ENCODE data around the gene HMGCLL1.

GRCh38 chr6:55388211-55388610, 190.8 kb downstream of the HMGCLL1 start:
- TF ChIP-seq OSR1 (CRISPR knock-in tag; IDR thresholded peaks at IDR 0.05) (no peak), ZNF8 (CRISPR knock-in tag; IDR thresholded peaks at IDR 0.05) (no peak), RARB (CRISPR knock-in tag; IDR thresholded peaks at IDR 0.05) (no peak), ISL1 (CRISPR knock-in tag; IDR thresholded peaks at IDR 0.05) (no peak), PPARA (CRISPR knock-in tag; IDR thresholded peaks at IDR 0.05; ENCODE audit: borderline replicate concordance) (no peak)
- TF ChIP-seq, protein P1, sequence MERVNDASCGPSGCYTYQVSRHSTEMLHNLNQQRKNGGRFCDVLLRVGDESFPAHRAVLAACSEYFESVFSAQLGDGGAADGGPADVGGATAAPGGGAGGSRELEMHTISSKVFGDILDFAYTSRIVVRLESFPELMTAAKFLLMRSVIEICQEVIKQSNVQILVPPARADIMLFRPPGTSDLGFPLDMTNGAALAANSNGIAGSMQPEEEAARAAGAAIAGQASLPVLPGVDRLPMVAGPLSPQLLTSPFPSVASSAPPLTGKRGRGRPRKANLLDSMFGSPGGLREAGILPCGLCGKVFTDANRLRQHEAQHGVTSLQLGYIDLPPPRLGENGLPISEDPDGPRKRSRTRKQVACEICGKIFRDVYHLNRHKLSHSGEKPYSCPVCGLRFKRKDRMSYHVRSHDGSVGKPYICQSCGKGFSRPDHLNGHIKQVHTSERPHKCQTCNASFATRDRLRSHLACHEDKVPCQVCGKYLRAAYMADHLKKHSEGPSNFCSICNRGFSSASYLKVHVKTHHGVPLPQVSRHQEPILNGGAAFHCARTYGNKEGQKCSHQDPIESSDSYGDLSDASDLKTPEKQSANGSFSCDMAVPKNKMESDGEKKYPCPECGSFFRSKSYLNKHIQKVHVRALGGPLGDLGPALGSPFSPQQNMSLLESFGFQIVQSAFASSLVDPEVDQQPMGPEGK (CRISPR knock-in tag; IDR thresholded peaks at IDR 0.05; ENCODE audit: borderline replicate concordance) = no peak
- TF ChIP-seq, protein P2, sequence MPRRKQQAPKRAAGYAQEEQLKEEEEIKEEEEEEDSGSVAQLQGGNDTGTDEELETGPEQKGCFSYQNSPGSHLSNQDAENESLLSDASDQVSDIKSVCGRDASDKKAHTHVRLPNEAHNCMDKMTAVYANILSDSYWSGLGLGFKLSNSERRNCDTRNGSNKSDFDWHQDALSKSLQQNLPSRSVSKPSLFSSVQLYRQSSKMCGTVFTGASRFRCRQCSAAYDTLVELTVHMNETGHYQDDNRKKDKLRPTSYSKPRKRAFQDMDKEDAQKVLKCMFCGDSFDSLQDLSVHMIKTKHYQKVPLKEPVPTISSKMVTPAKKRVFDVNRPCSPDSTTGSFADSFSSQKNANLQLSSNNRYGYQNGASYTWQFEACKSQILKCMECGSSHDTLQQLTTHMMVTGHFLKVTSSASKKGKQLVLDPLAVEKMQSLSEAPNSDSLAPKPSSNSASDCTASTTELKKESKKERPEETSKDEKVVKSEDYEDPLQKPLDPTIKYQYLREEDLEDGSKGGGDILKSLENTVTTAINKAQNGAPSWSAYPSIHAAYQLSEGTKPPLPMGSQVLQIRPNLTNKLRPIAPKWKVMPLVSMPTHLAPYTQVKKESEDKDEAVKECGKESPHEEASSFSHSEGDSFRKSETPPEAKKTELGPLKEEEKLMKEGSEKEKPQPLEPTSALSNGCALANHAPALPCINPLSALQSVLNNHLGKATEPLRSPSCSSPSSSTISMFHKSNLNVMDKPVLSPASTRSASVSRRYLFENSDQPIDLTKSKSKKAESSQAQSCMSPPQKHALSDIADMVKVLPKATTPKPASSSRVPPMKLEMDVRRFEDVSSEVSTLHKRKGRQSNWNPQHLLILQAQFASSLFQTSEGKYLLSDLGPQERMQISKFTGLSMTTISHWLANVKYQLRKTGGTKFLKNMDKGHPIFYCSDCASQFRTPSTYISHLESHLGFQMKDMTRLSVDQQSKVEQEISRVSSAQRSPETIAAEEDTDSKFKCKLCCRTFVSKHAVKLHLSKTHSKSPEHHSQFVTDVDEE (CRISPR knock-in tag; IDR thresholded peaks at IDR 0.05) = no peak

All from SK-N-SH treated with all-trans-retinoic acid at 6 μM for 48 hours (cell line).